Measurements from ENCODE around the gene WASL. TPM values are rescaled to one million over a fixed set of nuclear protein-coding genes. Genes with fewer than 3 reads are reported as not detected.

WASL gene
- total RNA-seq, 1 donor from 2014 or later: 28.4 TPM

GRCh38 chr7:123674399-123675180 is 74.2 kb downstream of the WASL start:
- intact Hi-C loops (cut with DNase I): no loop called here
- no peak for DNase-seq (ENCODE audit: missing footprints)
- ATAC-seq: peak; percentile 35

GRCh38 chr7:123673752-123674398 is 74.9 kb downstream of the WASL start:
- intact Hi-C loops (cut with DNase I): no loop called here
- DNase-seq (ENCODE audit: missing footprints): no peak
- peak; percentile 50 for ATAC-seq

- ATAC-seq: no peak
- no peak for DNase-seq (ENCODE audit: missing footprints)
- intact Hi-C loops (cut with DNase I): no loop called here
These were observed 75.6 kb downstream of the WASL start for GRCh38 chr7:123673137-123673732.

- intact Hi-C loops (cut with DNase I): no loop called here
- DNase-seq (ENCODE audit: missing footprints) (no peak), ATAC-seq (no peak)
These were observed 79.3 kb downstream of the WASL start for GRCh38 chr7:123669485-123669884.

GRCh38 chr7:123666492-123666891 is 82.3 kb downstream of the WASL start:
- DNase-seq (ENCODE audit: missing footprints) (no peak), ATAC-seq (no peak)
- intact Hi-C loops (cut with DNase I): no loop called here

- no peak for ATAC-seq
- no peak for DNase-seq (ENCODE audit: missing footprints)
- intact Hi-C loops (cut with DNase I): no loop called here
These were observed 82.9 kb downstream of the WASL start for GRCh38 chr7:123665896-123666295.

GRCh38 chr7:123665157-123665556 is 83.6 kb downstream of the WASL start:
- DNase-seq (ENCODE audit: missing footprints) (no peak), ATAC-seq (no peak)
- intact Hi-C loops (cut with DNase I): no loop called here

- intact Hi-C loops (cut with DNase I): no loop called here
- DNase-seq (ENCODE audit: missing footprints) (no peak), ATAC-seq (no peak)
These were observed 85.6 kb downstream of the WASL start for GRCh38 chr7:123663200-123663599.

- ATAC-seq: no peak
- intact Hi-C loops (cut with DNase I): no loop called here
These were observed 86.0 kb downstream of the WASL start for GRCh38 chr7:123662755-123663154.

GRCh38 chr7:123662293-123662692 is 86.5 kb downstream of the WASL start:
- DNase-seq (ENCODE audit: missing footprints) (no peak), ATAC-seq (no peak)
- intact Hi-C loops (cut with DNase I): no loop called here

More at GRCh38 chr7:123662755-123663154, 86.0 kb downstream of the WASL start:
- DNase-seq (ENCODE audit: missing footprints): no peak

- intact Hi-C loops (cut with DNase I): no loop called here
- ATAC-seq (no peak), DNase-seq (ENCODE audit: missing footprints) (no peak)
These were observed 87.0 kb downstream of the WASL start for GRCh38 chr7:123661765-123662164.

GRCh38 chr7:123660514-123661354 is 88.1 kb downstream of the WASL start:
- intact Hi-C loops (cut with DNase I): no loop called here

GRCh38 chr7:123658023-123658422 is 90.8 kb downstream of the WASL start:
- ATAC-seq: peak; percentile 24
- intact Hi-C loops (cut with DNase I): no loop called here

More at GRCh38 chr7:123660514-123661354, 88.1 kb downstream of the WASL start:
- no peak for ATAC-seq
- DNase-seq (ENCODE audit: missing footprints): no peak

GRCh38 chr7:123657304-123657685 is 91.5 kb downstream of the WASL start:
- ATAC-seq (peak; percentile 38), DNase-seq (ENCODE audit: missing footprints) (no peak)
- intact Hi-C loops (cut with DNase I): no loop called here

More at GRCh38 chr7:123658023-123658422, 90.8 kb downstream of the WASL start:
- no peak for DNase-seq (ENCODE audit: missing footprints)

- intact Hi-C loops (cut with DNase I): no loop called here
- DNase-seq (ENCODE audit: missing footprints) (no peak), ATAC-seq (no peak)
These were observed 92.1 kb downstream of the WASL start for GRCh38 chr7:123656544-123657303.

- intact Hi-C loops (cut with DNase I): loop anchor here (1.0 kb wide), 1 partner anchor 10 kb away; no protein-coding TSS in a partner anchor
- peak; percentile 84 for ATAC-seq
- DNase-seq (ENCODE audit: missing footprints): no peak
These were observed 93.2 kb downstream of the WASL start, which contains the start of gene LMOD2 for GRCh38 chr7:123655614-123656013. Gene LMOD2 (plus strand): TSS chr7:123655866. CDS start chr7:123655964, 98 bp downstream.

- intact Hi-C loops (cut with DNase I): no loop called here
- no peak for DNase-seq (ENCODE audit: missing footprints)
- no peak for ATAC-seq
These were observed 95.6 kb downstream of the WASL start for GRCh38 chr7:123653162-123653561.

- DNase-seq (ENCODE audit: missing footprints) (no peak), ATAC-seq (no peak)
- intact Hi-C loops (cut with DNase I): no loop called here
These were observed 96.4 kb downstream of the WASL start for GRCh38 chr7:123652406-123652805.
